ENCODE results near the gene SLC6A4.

SLC6A4 gene

GRCh38 chr17:30267625-30268024 is 32.1 kb upstream of the SLC6A4 start:
- no peak overlapping the region for H3K27ac ChIP-seq (ENCODE audit: insufficient read depth in 1 of 2, low read depth in 1 of 2, low read length in 2 of 2, poor library complexity in 1 of 2, severe bottlenecking in 2 of 2)
- DNase-seq, result no peak
- POLR2A ChIA-PET, result no interaction called here
- H3K27me3 ChIP-seq (replicated peaks in 2 of 5; ENCODE audit: control insufficient read depth in 4 of 5, insufficient read depth in 5 of 5, low read length in 4 of 5), result no peaks in the 10 kb centered on the region
- no CpG with 5 or more reads among the region's 2 CpGs for WGBS (ENCODE audit: insufficient coverage)
- H3K4me3 ChIP-seq (ENCODE audit: control insufficient read depth in 1 of 7, extremely low read depth in 1 of 7, insufficient read depth in 4 of 7, low read depth in 2 of 7, low read length in 6 of 7), result no peak overlapping the region
- H3K4me1 ChIP-seq (ENCODE audit: control extremely low read depth in 1 of 4, control insufficient read depth in 4 of 4, insufficient read depth in 4 of 4, low read length in 3 of 4), result no peaks in the 10 kb centered on the region
- peaks cover 16 to 70% (median 43%) of the 10 kb centered on the region in 4 experiments for H3K36me3 ChIP-seq (ENCODE audit: control insufficient read depth in 4 of 4, insufficient read depth in 4 of 4, low read length in 3 of 4)
- no peaks in the 10 kb centered on the region for H3K9me3 ChIP-seq (ENCODE audit: control extremely low read depth in 1 of 5, control insufficient read depth in 4 of 5, insufficient read depth in 2 of 5, low read depth in 1 of 5, low read length in 4 of 5)
- CTCF ChIA-PET, result interaction anchor here (1.4 kb wide), 1 partner anchor 12 kb away, joined by 3 read pairs; no protein-coding TSS in a partner anchor

DNA sequence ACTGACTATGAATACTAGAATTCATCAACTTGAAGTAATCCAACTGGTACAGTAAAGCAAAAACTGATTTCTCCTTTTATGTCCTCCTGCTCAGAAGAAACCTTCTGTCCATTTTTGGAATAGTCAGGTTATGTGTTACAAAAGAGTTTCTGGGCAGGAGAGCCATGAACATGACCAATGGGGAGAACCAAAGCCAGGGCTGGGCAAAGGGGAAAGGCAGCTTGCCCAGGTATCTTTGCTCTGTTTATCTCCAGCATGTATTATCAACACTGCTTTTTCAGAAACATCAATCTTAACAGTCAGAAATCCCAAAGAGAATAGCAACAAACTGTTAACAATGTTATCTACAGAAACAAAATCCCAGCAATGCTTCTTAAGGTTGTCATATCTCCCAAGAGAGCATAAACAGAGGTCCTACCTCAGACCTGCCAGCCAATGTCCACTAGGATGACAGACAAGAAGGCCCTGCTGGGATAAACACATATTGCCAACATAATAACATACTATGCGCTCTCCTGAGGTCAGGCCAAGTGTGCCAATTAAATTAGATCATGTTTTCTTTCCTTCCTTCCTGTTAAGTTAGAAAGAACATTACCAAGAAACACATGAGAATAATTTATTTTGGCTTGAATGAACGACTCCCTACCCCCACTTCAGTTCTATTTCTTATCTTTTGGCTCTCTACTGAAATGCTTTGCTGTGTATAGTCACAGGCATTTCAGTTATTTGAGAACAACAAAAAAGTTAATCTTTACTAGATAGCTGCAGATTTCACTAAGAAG is 28.2 kb upstream of the SLC6A4 start:
- ChIA-PET CTCF (interaction anchor here (0.6 kb wide), 1 partner anchor 264 kb away, joined by 4 read pairs; no protein-coding TSS in a partner anchor), POLR2A (no interaction called here)
- Histone ChIP-seq H3K4me1 (ENCODE audit: control extremely low read depth in 1 of 4, control insufficient read depth in 4 of 4, insufficient read depth in 4 of 4, low read length in 3 of 4) (no peaks in the 10 kb centered on the region), H3K27me3 (replicated peaks in 2 of 5; ENCODE audit: control insufficient read depth in 4 of 5, insufficient read depth in 5 of 5, low read length in 4 of 5) (no peaks in the 10 kb centered on the region), H3K9me3 (ENCODE audit: control extremely low read depth in 1 of 5, control insufficient read depth in 4 of 5, insufficient read depth in 2 of 5, low read depth in 1 of 5, low read length in 4 of 5) (no peaks in the 10 kb centered on the region), H3K27ac (ENCODE audit: insufficient read depth in 1 of 2, low read depth in 1 of 2, low read length in 2 of 2, poor library complexity in 1 of 2, severe bottlenecking in 2 of 2) (no peak overlapping the region), H3K36me3 (ENCODE audit: control insufficient read depth in 4 of 4, insufficient read depth in 4 of 4, low read length in 3 of 4) (peaks cover 8 to 68% (median 43%) of the 10 kb centered on the region in 4 experiments), H3K4me3 (ENCODE audit: control insufficient read depth in 1 of 7, extremely low read depth in 1 of 7, insufficient read depth in 4 of 7, low read depth in 2 of 7, low read length in 6 of 7) (no peak overlapping the region)
- DNase-seq, result no peak
- WGBS (ENCODE audit: insufficient coverage), result 50% methylated on average over 1 of the region's 2 CpGs

GRCh38 chr17:30256756-30257506 is 21.4 kb upstream of the SLC6A4 start:
- CTCF ChIA-PET, result interaction anchor here (2.3 kb wide), 1 partner anchor 131 kb away, joined by 7 read pairs; no protein-coding TSS in a partner anchor
- Histone ChIP-seq H3K9me3 (ENCODE audit: control extremely low read depth in 1 of 5, control insufficient read depth in 4 of 5, insufficient read depth in 2 of 5, low read depth in 1 of 5, low read length in 4 of 5) (no peaks in the 10 kb centered on the region), H3K27me3 (replicated peaks in 2 of 5; ENCODE audit: control insufficient read depth in 4 of 5, insufficient read depth in 5 of 5, low read length in 4 of 5) (no peaks in the 10 kb centered on the region), H3K36me3 (ENCODE audit: control insufficient read depth in 4 of 4, insufficient read depth in 4 of 4, low read length in 3 of 4) (peaks cover 9 to 67% (median 46%) of the 10 kb centered on the region in 4 experiments), H3K4me1 (ENCODE audit: control extremely low read depth in 1 of 4, control insufficient read depth in 4 of 4, insufficient read depth in 4 of 4, low read length in 3 of 4) (peaks cover 0 to 2% (median 0%) of the 10 kb centered on the region in 4 experiments), H3K27ac (ENCODE audit: insufficient read depth in 1 of 2, low read depth in 1 of 2, low read length in 2 of 2, poor library complexity in 1 of 2, severe bottlenecking in 2 of 2) (no peak overlapping the region), H3K4me3 (ENCODE audit: control insufficient read depth in 1 of 7, extremely low read depth in 1 of 7, insufficient read depth in 4 of 7, low read depth in 2 of 7, low read length in 6 of 7) (no peak overlapping the region)
- whole genome bisulfite sequencing (ENCODE audit: insufficient coverage), result no CpG with 5 or more reads among the region's 5 CpGs
- DNase-seq, result no peak
- POLR2A ChIA-PET, result no interaction called here

GRCh38 chr17:30254150-30254549 is 18.7 kb upstream of the SLC6A4 start:
- H3K9me3 ChIP-seq (ENCODE audit: control extremely low read depth in 1 of 5, control insufficient read depth in 4 of 5, insufficient read depth in 2 of 5, low read depth in 1 of 5, low read length in 4 of 5), result no peaks in the 10 kb centered on the region
- no peak for DNase-seq
- ChIA-PET POLR2A (no interaction called here), CTCF (interaction anchor here (0.5 kb wide), 1 partner anchor 129 kb away, joined by 3 read pairs; no protein-coding TSS in a partner anchor)
- 100% methylated on average over 1 of the region's 1 CpG for WGBS (ENCODE audit: insufficient coverage)
- peaks cover 5 to 65% (median 47%) of the 10 kb centered on the region in 4 experiments for H3K36me3 ChIP-seq (ENCODE audit: control insufficient read depth in 4 of 4, insufficient read depth in 4 of 4, low read length in 3 of 4)
- no peak overlapping the region for H3K4me3 ChIP-seq (ENCODE audit: control insufficient read depth in 1 of 7, extremely low read depth in 1 of 7, insufficient read depth in 4 of 7, low read depth in 2 of 7, low read length in 6 of 7)
- H3K4me1 ChIP-seq (ENCODE audit: control extremely low read depth in 1 of 4, control insufficient read depth in 4 of 4, insufficient read depth in 4 of 4, low read length in 3 of 4), result peaks cover 0 to 2% (median 0%) of the 10 kb centered on the region in 4 experiments
- H3K27me3 ChIP-seq (replicated peaks in 2 of 5; ENCODE audit: control insufficient read depth in 4 of 5, insufficient read depth in 5 of 5, low read length in 4 of 5), result no peaks in the 10 kb centered on the region
- H3K27ac ChIP-seq (ENCODE audit: insufficient read depth in 1 of 2, low read depth in 1 of 2, low read length in 2 of 2, poor library complexity in 1 of 2, severe bottlenecking in 2 of 2), result no peak overlapping the region

- ChIA-PET CTCF (no interaction called here), POLR2A (interaction anchor here (0.7 kb wide), 2 partner anchors 26 to 189 kb away, joined by 3 to 4 read pairs; no protein-coding TSS in a partner anchor)
- no peak overlapping the region for H3K27ac ChIP-seq (ENCODE audit: insufficient read depth in 1 of 2, low read depth in 1 of 2, low read length in 2 of 2, poor library complexity in 1 of 2, severe bottlenecking in 2 of 2)
- peaks cover 5 to 66% (median 48%) of the 10 kb centered on the region in 4 experiments for H3K36me3 ChIP-seq (ENCODE audit: control insufficient read depth in 4 of 4, insufficient read depth in 4 of 4, low read length in 3 of 4)
- H3K9me3 ChIP-seq (ENCODE audit: control extremely low read depth in 1 of 5, control insufficient read depth in 4 of 5, insufficient read depth in 2 of 5, low read depth in 1 of 5, low read length in 4 of 5), result no peaks in the 10 kb centered on the region
- no peaks in the 10 kb centered on the region for H3K27me3 ChIP-seq (replicated peaks in 2 of 5; ENCODE audit: control insufficient read depth in 4 of 5, insufficient read depth in 5 of 5, low read length in 4 of 5)
- DNase-seq, result peak in 2 of 3 donors; percentile 10 to 35
- H3K4me3 ChIP-seq (ENCODE audit: control insufficient read depth in 1 of 7, extremely low read depth in 1 of 7, insufficient read depth in 4 of 7, low read depth in 2 of 7, low read length in 6 of 7), result no peak overlapping the region
- no peaks in the 10 kb centered on the region for H3K4me1 ChIP-seq (ENCODE audit: control extremely low read depth in 1 of 4, control insufficient read depth in 4 of 4, insufficient read depth in 4 of 4, low read length in 3 of 4)
- WGBS (ENCODE audit: insufficient coverage), result 94% methylated on average over 5 of the region's 7 CpGs
Observed at GRCh38 chr17:30253312-30253711, 17.8 kb upstream of the SLC6A4 start.

- no peaks in the 10 kb centered on the region for H3K27me3 ChIP-seq (replicated peaks in 2 of 5; ENCODE audit: control insufficient read depth in 4 of 5, insufficient read depth in 5 of 5, low read length in 4 of 5)
- no peak overlapping the region for H3K4me3 ChIP-seq (ENCODE audit: control insufficient read depth in 1 of 7, extremely low read depth in 1 of 7, insufficient read depth in 4 of 7, low read depth in 2 of 7, low read length in 6 of 7)
- H3K36me3 ChIP-seq (ENCODE audit: control insufficient read depth in 4 of 4, insufficient read depth in 4 of 4, low read length in 3 of 4), result peaks cover 4 to 69% (median 48%) of the 10 kb centered on the region in 4 experiments
- H3K27ac ChIP-seq (ENCODE audit: insufficient read depth in 1 of 2, low read depth in 1 of 2, low read length in 2 of 2, poor library complexity in 1 of 2, severe bottlenecking in 2 of 2), result no peak overlapping the region
- DNase-seq, result no peak
- ChIA-PET CTCF (no interaction called here), POLR2A (no interaction called here)
- H3K4me1 ChIP-seq (ENCODE audit: control extremely low read depth in 1 of 4, control insufficient read depth in 4 of 4, insufficient read depth in 4 of 4, low read length in 3 of 4), result no peaks in the 10 kb centered on the region
- H3K9me3 ChIP-seq (ENCODE audit: control extremely low read depth in 1 of 5, control insufficient read depth in 4 of 5, insufficient read depth in 2 of 5, low read depth in 1 of 5, low read length in 4 of 5), result no peaks in the 10 kb centered on the region
Observed at GRCh38 chr17:30251931-30252330, 16.4 kb upstream of the SLC6A4 start.

DNA sequence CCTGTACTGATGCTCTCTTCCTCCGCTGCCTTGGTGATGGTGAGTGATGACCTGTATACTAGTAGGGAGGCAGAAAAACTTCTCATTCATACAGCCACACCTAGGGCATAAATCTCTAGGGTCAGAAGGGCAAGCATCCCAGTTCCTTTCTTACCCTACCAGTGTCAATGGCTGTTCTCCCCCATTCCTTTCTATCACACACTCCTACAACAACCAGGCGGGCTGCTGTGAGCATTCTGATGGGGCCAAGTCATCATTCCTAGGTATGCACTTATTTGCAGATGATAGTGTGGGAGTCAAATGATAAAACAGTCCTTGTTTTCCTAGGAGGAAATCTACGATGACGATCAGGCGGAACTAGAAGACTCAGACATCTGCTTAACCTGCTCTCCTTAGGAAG is 14.0 kb upstream of the SLC6A4 start:
- Histone ChIP-seq H3K4me1 (ENCODE audit: control extremely low read depth in 1 of 4, control insufficient read depth in 4 of 4, insufficient read depth in 4 of 4, low read length in 3 of 4) (no peaks in the 10 kb centered on the region), H3K27ac (ENCODE audit: insufficient read depth in 1 of 2, low read depth in 1 of 2, low read length in 2 of 2, poor library complexity in 1 of 2, severe bottlenecking in 2 of 2) (no peak overlapping the region), H3K27me3 (replicated peaks in 2 of 5; ENCODE audit: control insufficient read depth in 4 of 5, insufficient read depth in 5 of 5, low read length in 4 of 5) (no peaks in the 10 kb centered on the region), H3K36me3 (ENCODE audit: control insufficient read depth in 4 of 4, insufficient read depth in 4 of 4, low read length in 3 of 4) (peaks cover 2 to 59% (median 43%) of the 10 kb centered on the region in 4 experiments), H3K9me3 (ENCODE audit: control extremely low read depth in 1 of 5, control insufficient read depth in 4 of 5, insufficient read depth in 2 of 5, low read depth in 1 of 5, low read length in 4 of 5) (no peaks in the 10 kb centered on the region), H3K4me3 (ENCODE audit: control insufficient read depth in 1 of 7, extremely low read depth in 1 of 7, insufficient read depth in 4 of 7, low read depth in 2 of 7, low read length in 6 of 7) (no peak overlapping the region)
- DNase-seq, result no peak
- 98% methylated on average over 3 of the region's 5 CpGs for WGBS (ENCODE audit: insufficient coverage)
- ChIA-PET CTCF (interaction anchor here (2.2 kb wide), 1 partner anchor 11 kb away, joined by 7 read pairs; no protein-coding TSS in a partner anchor), POLR2A (no interaction called here)
